Measurements from ENCODE around the gene CCDC197.

Gene CCDC197

DNA sequence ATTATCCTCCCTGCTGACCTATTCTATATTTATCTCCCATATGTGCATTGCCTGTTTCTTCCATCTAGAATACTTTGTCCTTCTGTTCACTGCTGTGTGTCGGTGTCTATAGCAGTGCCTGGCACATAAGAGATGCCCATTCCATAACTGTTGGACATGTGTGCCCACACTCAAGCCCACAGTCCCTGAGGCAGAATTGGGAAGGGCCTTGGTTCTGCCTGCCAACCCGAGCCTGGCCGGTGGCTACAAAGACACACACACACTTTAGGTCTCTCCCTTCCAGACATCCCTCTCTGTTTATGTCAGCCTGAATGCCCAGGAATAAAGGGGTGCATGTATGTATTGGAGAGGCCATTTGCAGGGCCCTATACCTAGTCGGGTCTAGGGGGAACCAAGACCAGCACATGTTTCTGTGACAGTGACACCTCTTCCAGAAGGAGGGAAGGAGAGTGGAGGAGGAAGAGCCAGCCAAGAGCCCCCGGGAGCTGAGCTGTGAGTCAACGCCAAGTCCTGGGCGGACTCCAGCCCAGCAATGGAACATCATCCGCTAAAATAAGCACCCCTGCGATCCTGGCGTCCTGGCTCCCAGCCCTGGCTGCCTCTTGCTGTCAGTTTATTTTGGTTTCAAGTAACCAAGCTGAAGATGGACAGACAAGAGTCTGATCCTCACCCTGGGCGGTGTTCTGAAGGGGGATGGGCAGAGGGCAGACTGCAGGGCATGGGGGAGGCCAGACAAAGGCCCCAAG, 16.5 kb upstream of the CCDC197 start:
- DNase-seq, result peak; percentile 70

DNA sequence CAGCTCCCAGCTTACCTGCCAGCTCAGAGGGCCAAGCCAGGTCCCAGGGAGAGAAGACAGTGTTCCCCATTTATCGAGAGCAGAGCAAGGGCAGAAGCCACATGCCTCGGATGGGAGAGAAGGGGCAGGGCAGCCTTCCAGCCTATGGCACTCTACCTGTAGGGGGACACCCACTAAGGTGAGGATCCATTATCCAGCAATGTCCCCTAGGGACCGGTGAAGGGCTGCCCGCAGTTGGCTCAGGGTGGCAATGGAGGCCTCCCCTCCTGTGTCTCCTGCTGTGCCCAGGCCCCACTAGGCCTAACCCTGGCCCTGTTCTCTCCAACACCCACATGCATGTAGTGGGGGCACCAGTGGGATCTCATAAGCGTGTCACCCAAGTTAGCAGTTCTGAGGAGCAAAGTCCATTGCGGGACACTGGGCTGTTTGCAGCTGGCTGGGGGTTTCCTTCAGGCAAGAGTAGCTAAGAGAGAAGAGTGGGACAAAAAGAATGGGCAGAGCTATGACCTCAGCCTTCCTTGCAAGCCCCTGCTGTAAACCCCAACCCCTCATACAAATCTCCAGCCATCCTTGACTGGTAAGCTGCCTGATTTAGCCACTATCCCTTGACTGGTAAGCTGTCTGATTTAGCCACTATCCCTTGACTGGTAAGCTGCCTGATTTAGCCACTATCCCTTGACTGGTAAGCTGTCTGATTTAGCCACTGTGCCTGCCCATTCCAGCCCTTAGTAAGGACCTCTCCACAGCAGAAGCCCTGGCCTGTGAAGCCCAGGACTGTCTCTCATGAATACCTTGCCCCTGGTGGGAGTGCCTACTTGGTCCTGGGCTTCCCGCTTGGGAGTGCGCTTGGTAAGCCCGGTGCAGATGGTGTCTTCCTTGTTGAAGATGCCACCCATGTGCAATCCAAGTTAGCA, 15.5 kb upstream of the CCDC197 start:
- no peak for DNase-seq

DNA sequence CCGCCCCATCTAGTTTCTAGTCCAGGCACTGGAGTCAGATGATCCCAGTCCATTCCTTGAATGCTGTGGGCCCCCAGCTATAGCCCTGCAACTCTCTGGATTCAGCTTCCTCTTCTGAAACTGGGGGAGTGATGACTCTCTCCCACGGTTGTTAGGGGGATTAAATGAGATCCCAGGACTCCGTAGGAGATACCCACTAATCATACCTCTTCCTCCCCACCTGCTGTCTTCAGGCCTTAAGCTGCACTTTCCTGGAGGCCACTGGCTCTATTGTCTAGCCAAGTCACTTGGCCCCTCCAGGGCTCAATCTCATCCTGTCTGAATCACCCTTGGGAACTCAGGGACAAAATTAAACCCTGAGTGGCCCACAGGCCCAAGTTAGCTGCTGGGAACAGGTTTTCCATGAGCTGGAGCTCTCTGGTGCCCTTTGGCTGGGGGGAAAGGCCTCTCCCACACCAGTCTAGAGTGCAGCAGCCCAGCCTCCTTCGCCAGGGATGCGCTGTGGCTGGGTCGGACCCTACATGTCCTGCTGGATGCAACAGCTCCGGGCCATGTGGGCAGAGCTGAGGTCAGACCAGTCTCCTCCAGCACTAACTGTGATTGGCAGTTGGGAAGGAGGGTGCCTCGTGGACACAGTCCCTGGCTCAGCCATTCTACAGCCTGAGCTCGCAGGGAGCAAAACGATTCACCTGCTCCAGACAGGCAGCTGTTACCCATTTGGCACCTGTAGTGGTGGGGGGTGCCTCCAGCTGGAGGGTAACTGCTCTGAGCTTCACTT, 14.7 kb upstream of the CCDC197 start:
- no peak for DNase-seq

DNA sequence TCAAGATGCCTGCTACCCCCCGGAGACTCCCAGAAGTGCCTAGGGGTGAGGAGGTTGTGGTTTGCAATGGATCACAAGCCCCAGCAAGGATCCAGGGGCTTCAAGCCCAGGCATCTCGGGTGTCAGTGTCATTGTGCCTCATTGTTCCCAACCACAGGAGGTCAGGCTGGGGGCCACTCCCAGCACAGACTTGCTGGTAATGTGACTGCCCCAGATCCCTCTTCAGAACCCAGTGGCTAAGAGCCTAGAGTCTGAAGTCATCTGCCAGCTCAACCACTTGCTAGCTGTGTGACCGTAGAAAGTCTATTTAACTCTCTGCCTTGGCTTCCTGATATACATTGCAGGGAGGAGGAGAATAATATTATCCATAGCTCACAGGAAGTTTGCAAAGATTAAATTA, 13.0 kb upstream of the CCDC197 start:
- no peak for DNase-seq

DNA sequence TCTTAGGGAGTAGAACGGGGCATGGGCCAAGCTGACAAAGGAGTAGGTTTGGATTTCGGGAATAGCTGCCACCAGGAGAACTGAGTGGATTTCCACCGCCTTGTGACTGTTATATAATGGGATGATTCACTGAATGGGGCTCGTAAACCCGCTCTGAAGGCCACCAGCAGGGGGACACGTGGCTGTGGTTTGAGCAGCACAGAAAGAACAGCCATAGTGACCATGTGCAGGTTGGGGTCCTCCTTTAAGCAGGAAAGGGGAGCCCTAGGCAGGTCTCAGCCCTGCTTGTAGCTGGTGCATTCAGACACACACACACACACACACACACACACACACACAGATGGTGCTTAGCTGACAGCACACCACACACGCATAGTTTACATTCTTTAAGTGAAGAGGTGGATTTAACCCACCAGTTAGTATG, 12.1 kb upstream of the CCDC197 start:
- no peak for DNase-seq

DNA sequence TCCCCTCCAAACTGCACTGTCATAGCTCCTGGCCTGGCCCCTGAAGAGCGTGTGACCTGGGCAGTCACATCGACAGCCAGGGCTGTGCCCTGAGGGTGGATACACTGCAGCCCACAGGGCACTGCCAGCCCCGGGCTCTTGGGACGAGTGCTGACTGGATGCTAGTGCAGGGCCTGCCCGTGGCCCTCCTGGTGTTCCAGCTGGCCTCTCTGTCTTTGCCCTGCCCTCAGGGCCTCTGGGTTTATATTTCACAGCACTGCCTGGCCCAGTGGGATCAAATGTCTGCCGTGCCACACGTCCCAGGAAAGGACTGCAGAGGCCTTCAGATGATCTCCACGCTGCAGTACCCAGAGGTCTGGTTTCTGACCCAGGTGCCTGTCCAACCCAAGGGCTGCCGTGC, 10.1 kb upstream of the CCDC197 start:
- DNase-seq, result peak; percentile 49

DNA sequence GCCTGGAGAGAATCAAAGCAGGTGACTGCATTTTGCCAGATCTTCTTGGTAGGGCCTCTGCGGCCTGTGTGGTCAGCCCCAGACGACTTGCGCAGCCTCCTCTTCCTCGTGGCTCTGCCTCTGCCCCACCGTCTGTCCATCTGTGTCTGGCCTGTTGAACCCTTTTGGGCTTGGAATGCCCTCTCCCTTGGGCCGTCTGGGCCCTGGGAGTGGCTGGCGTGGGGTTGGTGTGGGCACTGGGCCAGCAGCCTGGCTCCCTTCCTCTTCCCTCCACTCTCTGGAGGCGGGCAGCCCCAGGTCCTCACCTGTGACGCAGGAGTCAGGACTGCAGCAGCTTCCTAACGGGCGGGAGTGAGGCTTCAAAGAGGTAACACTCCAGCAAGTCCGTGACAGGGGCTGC, 9.7 kb upstream of the CCDC197 start:
- no peak for DNase-seq

DNA sequence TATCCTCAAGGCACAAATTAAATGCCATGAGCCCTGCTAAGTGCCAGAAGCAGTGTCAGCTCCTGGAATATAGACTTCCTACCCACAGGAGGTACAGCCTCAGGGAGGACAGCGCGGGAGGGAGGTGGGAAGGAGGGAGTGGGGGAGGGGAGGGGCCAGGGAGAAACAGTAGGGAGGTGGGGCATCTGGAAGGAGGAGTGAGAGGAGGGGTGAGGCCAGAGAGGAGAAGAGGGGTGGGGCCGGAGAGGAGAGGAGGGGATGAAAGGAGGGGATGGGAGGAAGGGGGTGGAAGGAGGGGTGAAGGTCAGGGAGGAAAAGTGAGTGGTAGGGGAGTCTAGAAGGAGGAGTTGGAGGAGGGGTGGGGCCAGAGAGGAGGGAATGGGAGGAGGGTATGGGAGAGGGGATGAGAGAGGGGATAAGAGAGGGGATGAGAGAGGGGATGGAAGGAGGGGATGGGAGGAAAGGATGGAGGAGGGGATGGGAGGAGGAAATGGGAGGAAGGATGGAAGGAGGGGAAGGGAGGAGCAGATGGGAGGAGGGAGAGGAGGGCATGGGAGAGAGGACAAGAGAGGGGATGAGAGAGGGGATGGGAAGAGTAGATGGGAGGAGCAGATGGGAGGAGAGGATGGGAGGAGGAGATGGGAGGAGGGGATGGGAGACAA, 9.2 kb upstream of the CCDC197 start:
- no peak for DNase-seq

DNA sequence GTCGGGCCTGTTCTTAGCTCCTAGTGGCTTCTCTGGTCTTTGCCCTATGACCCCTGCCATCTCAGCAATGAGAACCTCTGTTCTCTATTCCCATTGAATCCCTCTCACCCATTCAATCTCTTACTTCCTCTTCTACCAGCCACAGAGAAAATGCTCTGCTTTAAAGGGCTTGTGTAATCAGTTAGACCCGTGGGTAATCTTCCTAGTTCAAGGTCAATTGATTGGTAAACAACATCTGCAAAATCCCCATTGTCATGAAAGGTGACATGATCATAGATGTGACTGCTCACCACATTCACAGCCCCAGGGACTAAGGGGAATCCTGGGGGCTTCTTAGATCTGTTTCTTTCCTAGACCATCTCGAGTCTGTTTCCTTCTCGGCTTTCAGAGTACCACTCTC, 7.2 kb upstream of the CCDC197 start:
- no peak for DNase-seq

DNA sequence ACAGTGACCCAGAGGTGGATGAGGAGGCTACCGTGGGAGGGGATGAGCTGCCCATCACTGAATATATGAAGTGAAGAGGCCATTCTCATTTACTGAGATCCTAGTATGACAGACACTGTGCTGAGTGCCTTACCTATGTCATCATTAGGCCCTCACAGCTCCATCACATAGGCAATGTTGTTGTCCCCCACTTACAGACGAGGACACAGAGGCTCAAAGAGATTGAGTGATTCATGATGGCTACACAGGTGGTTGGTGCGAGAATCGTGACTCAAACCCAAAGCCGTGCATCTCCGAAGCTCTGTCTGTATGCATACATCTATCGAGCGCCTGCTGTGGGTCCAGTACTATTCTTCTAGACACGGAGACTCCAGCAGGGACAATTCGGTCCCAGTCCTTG, 5.9 kb upstream of the CCDC197 start:
- no peak for DNase-seq

DNA sequence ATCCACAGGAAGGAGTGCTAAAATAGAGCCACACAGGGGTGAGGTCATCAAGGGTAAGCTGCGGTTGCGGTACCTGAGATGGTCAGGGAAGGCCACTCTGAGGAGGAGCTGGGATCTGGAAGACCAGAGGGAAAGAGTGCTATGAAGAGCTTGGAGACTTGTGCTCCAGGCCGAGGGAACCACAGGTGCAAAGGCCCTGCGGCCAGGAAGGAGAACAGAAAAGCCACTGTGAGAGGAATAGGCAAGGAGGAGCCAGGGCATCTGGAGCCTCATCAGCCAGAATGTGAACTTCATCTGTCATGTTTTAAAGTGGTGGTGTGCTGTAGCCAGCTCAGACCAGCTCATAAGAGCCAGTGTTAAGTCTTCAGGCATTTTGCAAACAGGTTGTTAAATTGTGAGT, 5.5 kb upstream of the CCDC197 start:
- no peak for DNase-seq

DNA sequence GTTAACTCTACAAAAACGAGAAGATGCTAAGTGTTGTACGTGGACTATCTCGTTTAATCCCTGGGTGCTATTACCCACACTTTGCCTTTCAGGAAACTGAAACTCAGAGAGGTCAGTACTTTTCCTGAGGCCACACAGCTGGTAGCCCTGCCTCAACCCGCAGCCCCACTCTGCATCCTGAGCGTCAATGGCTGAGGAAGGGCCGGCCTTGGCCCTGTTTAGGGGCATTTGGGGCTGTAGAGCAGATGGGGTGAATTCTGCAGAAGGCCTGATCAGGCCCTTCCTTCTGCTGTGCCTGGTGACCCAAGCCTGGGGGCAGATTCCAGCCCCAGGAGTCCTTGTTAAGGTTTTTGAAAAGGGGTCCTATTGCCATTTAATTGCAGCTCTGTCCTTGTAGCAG, 3.7 kb upstream of the CCDC197 start:
- DNase-seq, result no peak

DNA sequence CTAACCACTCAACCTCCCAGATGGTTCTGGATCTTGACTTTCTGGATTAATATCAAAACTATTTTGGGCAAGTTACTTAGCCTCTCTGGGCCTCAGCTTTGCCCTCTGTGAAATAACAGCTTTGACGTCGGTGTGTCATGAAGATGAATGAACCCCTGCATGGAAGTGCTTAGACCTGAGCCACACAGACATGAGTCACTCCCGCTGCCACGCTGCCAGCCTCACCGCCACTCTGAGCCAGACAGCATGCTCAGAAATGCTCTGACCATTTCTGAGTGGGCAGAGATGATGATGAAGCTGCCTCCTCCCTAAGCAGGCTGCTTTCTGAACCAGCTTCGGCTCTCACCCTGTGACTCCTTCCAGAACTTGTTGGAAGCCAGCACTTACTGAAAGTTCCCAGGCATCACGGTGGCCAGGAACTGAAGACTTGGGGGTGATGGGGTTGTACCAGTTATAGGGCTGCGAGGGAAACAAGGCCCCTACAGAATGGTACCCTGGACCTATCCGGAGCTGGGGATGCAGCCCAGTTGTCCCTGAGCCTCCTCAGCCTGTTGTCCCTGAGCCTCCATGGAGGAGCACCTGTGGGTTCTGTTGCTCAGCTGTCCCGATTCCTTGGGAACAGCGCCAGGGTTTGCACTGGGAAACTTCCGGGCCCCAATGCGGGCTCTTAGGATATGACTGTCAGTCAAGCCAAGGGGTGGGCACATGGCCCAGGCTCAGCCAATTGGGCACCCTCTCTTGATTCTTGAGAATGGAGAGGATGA, 2.0 kb upstream of the CCDC197 start:
- peak; percentile 49 for DNase-seq

DNA sequence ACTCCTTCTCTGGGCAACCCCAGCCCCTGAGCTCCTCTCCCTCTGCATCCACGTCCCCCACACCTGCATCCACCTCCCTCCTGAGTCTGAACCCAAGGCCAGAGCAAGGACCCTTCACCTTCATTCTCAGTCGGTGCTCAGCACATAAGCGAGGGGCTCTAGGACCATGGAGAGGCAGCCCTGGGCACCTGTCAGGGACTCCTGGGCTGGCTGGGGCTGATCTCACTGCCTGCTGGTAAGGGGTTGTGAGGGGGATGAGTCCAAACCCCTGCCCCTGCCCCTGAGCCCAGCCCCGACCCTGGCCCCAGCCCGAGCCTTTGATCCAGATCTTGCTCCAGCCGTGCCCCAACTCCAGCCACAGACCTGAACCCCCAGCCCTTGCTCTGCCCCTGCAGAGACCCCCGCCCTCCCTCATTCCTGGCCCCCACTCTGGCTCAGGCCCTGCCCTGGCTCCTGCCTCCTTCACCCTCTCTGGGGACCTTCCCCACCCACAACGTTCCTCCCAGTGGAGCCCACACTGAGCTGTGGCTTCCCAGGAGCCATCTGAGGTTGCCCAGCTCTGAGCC, 888 bp upstream of the CCDC197 start:
- no peak for DNase-seq

DNA sequence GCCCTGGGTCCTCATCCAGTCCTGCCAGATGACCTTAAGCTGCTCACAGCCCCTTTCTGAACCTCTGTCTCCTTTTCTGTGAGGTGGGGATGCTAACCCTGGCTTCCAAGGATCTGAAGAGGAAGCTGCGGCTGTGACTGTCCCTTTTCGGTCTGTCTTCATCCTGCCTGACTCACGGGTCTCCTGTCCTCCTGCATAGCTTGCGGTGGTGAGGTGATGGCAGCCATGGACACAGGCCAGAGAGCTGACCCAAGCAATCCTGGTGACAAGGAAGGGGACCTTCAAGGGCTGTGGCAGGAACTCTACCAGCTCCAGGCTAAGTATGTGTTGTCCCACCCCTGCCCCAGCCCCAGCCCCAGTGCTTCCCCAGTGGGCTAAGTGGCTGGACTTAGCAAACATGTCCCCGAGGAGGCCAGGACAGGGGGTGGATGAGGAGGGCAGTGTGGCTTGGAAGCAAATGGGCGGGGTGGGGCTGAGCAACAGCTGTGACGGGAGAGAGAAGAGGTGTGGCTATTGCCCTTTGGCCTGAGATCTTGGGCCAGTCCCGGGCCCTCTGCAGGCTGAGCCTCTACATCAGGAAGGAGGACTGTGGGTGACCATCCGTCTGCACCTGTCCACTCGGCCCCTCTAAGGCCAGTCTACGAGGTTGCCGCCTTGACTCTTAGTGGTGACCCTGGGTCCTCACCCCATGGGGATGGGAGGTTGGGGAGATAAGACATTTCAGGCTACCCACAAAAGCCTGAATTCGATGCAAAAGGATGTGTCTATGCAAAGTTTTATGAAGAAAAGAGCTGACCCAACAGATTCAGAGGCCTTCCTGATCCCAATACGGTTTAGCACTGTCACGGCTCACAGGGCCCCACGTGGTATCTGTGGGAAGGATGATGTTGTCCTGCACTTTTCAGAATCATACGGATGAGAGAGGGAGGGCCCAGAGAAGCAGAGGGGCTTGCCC, 1.1 kb downstream of the CCDC197 start:
- no peak for DNase-seq

DNA sequence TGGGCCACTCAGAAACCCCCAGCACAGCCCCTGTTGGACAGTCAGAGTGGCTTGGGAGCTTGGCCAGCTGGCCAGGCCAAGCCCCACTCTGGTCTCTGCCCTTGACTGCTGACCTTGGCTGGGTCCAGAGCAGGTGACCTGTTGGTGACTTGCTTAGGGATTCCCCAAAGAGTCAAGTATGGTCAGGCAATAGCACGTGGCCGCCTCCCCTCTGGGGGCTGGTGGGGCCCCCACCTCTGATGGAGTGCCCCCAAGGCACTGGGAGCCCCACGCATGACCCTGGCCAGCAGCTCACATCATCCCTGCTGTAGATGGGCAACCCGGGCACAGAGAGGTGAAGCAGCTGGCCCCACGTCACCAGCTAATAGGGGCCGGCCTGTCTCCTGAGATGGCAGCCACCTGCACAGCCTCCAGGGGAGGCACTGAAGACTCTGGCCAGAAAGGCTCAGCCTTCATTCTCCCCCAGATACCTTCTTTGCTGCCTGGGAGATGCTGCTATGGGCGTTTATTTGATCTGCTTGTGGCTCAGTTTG, 1.8 kb downstream of the CCDC197 start:
- no peak for DNase-seq

DNA sequence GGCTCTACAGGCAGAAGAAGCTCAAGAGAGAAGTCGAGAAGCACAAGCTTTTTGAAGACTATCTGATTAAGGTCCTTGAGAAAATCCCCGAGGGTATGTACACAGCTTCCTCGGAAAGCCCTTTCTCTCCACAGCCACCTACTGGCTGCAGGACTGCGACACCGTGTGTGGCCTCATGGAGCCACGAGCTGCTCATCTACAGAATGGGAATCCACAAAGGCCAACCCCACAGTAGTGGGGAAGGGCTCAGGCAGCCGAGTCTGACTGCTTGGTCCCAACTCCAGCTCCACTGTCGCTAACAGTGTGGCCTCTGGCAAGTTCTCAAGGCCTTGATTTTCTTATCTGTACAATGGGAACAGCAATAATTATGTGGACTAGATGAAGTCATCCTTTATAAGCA, 2.5 kb downstream of the CCDC197 start:
- no peak for DNase-seq

DNA sequence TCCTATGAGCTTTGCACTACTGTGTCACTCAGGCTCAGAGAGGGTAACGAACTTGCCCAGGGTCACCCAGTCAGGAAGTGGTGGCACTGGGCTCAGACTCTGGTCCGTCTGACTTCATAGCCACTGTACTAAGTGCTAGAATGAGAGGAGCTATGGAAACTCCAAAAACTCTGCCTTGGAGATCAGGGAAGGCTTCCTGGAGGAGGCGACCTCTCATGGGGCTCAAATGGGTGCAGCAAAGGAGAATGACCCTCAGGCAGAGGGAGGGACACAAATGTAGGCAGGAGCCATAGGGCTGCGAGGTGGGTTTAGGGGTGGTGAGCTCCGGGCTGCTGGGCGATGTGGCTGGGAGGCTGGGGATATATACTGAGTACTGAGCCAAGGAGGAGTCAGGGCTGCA, 3.2 kb downstream of the CCDC197 start:
- no peak for DNase-seq

DNA sequence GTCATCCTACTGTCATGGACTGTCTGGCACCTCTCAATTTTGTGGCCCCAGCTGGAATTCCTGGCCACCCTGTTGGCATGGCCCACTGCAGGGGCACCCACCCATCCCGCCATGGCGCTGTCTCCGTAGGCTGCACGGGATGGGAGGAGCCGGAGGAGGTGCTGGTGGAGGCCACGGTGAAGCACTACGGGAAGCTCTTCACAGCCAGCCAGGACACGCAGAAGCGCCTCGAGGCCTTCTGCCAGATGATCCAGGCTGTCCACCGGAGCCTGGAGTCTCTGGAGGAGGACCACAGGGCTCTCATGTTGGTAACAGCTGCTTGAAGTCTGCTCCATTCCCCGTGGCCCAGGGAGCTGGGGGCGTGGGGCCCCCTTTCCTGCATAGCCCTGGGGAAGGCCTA, 3.9 kb downstream of the CCDC197 start:
- peak; percentile 43 for DNase-seq

All from femur (tissue), 1 donor.